Measurements from ENCODE around the gene LRMDA. TPM values are rescaled to one million over a fixed set of nuclear protein-coding genes. Genes with fewer than 3 reads are reported as not detected.

LRMDA gene
- total and polyA plus RNA-seq, 2 of the 8 experiments (the other 6 are each of a cell fraction or from before 2014, with no cell fraction given) = 0.86 to 2.8 TPM

GRCh38 chr10:75817198-75817597 is 385.8 kb downstream of the LRMDA start:
- FAIRE-seq (no peak), DNase-seq (ENCODE audit: low read depth in 1 of 2, low spot score in 2 of 2) (no peak)
- Histone ChIP-seq H3K27ac (ENCODE audit: low read depth, low read length) (no peak overlapping the region), H3K4ac (replicated peaks; ENCODE audit: insufficient read length, low read depth, low read length) (no peak overlapping the region), H2BK15ac (ENCODE audit: low read length) (no peak overlapping the region), H3K4me2 (ENCODE audit: insufficient read depth in 1 of 2, low read depth in 2 of 2, low read length in 2 of 2) (no peak overlapping the region), H3K9me3 (ENCODE audit: insufficient read depth in 2 of 2, low read depth in 1 of 2, low read length in 1 of 2) (no peaks in the 10 kb centered on the region), H4K91ac (replicated peaks; ENCODE audit: insufficient read length, low read length) (no peak overlapping the region), H2AK5ac (ENCODE audit: low read depth, low read length) (no peak overlapping the region), H4K8ac (ENCODE audit: extremely low read depth, insufficient read depth, low read length) (no peak overlapping the region), H3K79me2 (ENCODE audit: control insufficient read depth in 1 of 2, insufficient read depth in 2 of 2, low read length in 2 of 2) (no peaks in the 10 kb centered on the region), H2BK5ac (ENCODE audit: low read depth, low read length) (no peak overlapping the region), H3K79me1 (ENCODE audit: low read depth, low read length) (no peaks in the 10 kb centered on the region), H3K36me3 (ENCODE audit: control insufficient read depth in 2 of 4, insufficient read depth in 4 of 4, low read length in 3 of 4) (no peaks in the 10 kb centered on the region), H3K14ac (ENCODE audit: insufficient read length) (no peak overlapping the region), H3K9ac (replicated peaks in 1 of 4; ENCODE audit: extremely low read depth in 1 of 4, low read depth in 3 of 4, low read length in 3 of 4) (no peak overlapping the region), H4K20me1 (replicated peaks in 1 of 2; ENCODE audit: control insufficient read depth in 1 of 2, insufficient read depth in 2 of 2, low read length in 2 of 2) (no peaks in the 10 kb centered on the region), H3K27me3 (replicated peaks in 1 of 4; ENCODE audit: control insufficient read depth in 3 of 4, extremely low read depth in 1 of 4, insufficient read depth in 3 of 4, low read length in 3 of 4) (no peaks in the 10 kb centered on the region), H3K4me3 (ENCODE audit: extremely low read depth in 1 of 4, insufficient read depth in 2 of 4, low read depth in 3 of 4, low read length in 4 of 4) (no peak overlapping the region), H3K4me1 (replicated peaks in 1 of 4; ENCODE audit: control insufficient read depth in 3 of 4, insufficient read depth in 4 of 4, low read length in 3 of 4) (no peaks in the 10 kb centered on the region), H3K23me2 (ENCODE audit: low read depth, low read length) (no peaks in the 10 kb centered on the region), H3K23ac (ENCODE audit: insufficient read length) (no peak overlapping the region), H2BK12ac (ENCODE audit: low read depth, low read length) (no peak overlapping the region), H3K18ac (ENCODE audit: extremely low read depth, low read length) (no peak overlapping the region), H2BK20ac (ENCODE audit: low read length) (no peak overlapping the region), H3K56ac (replicated peaks; ENCODE audit: insufficient read length, low read depth, low read length) (no peak overlapping the region), H2AFZ (ENCODE audit: low read length) (no peak overlapping the region), H2BK120ac (replicated peaks; ENCODE audit: low read depth, low read length) (no peak overlapping the region), H4K5ac (ENCODE audit: insufficient read length, low read depth, low read length) (no peak overlapping the region)
- ChIA-PET CTCF (ENCODE audit: partially characterized antibody) (no interaction called here), POLR2A (ENCODE audit: partially characterized antibody) (interaction anchor here (0.6 kb wide), 1 partner anchor 52 kb away, joined by 3 read pairs; no protein-coding TSS in a partner anchor)
- 50% methylated on average over 2 of the region's 2 CpGs; no CpG with 5 or more reads in 1 of the 2 experiments for WGBS, 2 experiments (ENCODE audit: extremely low coverage in 1 of 2, insufficient coverage in 1 of 2, insufficient read length in 1 of 2, insufficient replicate concordance in 2 of 2, low coverage in 1 of 2, low lambda C conversion rate in 2 of 2, missing lambda C conversion rate in 1 of 2)
- TF ChIP-seq SIRT6 (IDR thresholded peaks at IDR 0.05; ENCODE audit: low read length) (no peak), RBBP5 (IDR thresholded peaks at IDR 0.05; ENCODE audit: borderline replicate concordance, low read depth, low read length) (no peak), RAD21 (IDR thresholded peaks at IDR 0.05 in 1 of 2, conservative IDR thresholded peaks at IDR 0.05 in 1 of 2; ENCODE audit: low read depth in 2 of 2, low read length in 2 of 2) (no peak), KDM1A (IDR thresholded peaks at IDR 0.05; ENCODE audit: borderline replicate concordance, low read length) (no peak), POLR2AphosphoS5 (IDR thresholded peaks at IDR 0.05; ENCODE audit: low read depth, low read length) (no peak), TEAD4 (IDR thresholded peaks at IDR 0.05; ENCODE audit: low read depth, low read length) (no peak), POU5F1 (IDR thresholded peaks at IDR 0.05; ENCODE audit: low read depth, low read length) (no peak)
- TF ChIP-seq, protein P1, sequence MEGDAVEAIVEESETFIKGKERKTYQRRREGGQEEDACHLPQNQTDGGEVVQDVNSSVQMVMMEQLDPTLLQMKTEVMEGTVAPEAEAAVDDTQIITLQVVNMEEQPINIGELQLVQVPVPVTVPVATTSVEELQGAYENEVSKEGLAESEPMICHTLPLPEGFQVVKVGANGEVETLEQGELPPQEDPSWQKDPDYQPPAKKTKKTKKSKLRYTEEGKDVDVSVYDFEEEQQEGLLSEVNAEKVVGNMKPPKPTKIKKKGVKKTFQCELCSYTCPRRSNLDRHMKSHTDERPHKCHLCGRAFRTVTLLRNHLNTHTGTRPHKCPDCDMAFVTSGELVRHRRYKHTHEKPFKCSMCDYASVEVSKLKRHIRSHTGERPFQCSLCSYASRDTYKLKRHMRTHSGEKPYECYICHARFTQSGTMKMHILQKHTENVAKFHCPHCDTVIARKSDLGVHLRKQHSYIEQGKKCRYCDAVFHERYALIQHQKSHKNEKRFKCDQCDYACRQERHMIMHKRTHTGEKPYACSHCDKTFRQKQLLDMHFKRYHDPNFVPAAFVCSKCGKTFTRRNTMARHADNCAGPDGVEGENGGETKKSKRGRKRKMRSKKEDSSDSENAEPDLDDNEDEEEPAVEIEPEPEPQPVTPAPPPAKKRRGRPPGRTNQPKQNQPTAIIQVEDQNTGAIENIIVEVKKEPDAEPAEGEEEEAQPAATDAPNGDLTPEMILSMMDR (IDR thresholded peaks at IDR 0.05; ENCODE audit: control extremely low read depth in 1 of 3, insufficient read depth in 1 of 3, low read depth in 1 of 3, low read length in 3 of 3) = no peak
